Right renal pelvis (tissue), 4 donors: ENCODE data around the gene USP12. TPM values are rescaled to one million over a fixed set of nuclear protein-coding genes. Genes with fewer than 3 reads are reported as not detected.

Source experiments
- DNase-seq, 4 donors: peaks; one replicate each; pipeline ENCODE4 v3.0.0-alpha.2; 2013; ENCODE audit warnings: low read depth in 4 of 4, low spot score in 3 of 4, missing footprints in 1 of 4
- polyA plus RNA-seq, 4 donors: library from polyadenylated mRNA; unstranded; fragments of 120-200 nt; gene quantifications; one replicate each; pipeline ENCODE4 v1.2.1, GENCODE V29; 2013; ENCODE audit not compliant: insufficient read length in 4 of 4

Gene USP12
- polyA plus RNA-seq, 4 donors: 29.6 to 40.8 (median 38.9) TPM

DNA sequence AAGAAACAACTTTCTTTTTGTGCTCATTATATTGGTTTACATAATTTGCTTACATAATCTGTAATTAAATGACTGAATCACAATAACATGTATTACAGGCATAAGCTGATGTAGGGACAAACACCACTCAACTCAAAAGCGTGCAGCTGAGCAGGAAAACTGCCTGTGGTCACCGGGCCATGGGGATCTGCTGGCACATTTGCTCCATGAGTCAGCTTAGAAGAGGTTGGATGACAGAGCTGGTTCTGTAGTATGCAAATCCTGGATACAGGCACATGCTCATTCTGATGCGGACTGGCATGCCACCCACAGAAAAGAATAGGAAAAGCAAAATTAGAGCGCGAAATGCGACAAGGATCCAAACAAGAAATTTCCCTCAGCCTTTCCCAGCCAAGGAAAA is 128.6 kb downstream of the USP12 start:
- DNase-seq: no peak

- no peak for DNase-seq
Measured at GRCh38 chr13:27041341-27041740, 130.3 kb downstream of the USP12 start.

DNA sequence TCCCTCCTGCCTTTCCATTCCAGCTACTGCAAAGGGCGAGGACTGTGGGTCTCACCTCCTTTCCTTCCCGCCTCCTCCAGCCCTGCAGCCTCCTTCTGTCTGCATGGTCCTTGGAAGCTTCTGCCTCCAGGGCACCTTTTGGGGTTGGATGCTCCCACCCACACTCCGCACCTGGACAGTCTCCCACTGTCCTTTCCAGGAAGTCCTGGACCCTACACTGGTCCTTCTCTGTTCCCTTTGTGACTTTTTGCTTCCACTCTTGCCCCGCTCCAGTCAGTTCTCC is 130.8 kb downstream of the USP12 start:
- DNase-seq: no peak

DNA sequence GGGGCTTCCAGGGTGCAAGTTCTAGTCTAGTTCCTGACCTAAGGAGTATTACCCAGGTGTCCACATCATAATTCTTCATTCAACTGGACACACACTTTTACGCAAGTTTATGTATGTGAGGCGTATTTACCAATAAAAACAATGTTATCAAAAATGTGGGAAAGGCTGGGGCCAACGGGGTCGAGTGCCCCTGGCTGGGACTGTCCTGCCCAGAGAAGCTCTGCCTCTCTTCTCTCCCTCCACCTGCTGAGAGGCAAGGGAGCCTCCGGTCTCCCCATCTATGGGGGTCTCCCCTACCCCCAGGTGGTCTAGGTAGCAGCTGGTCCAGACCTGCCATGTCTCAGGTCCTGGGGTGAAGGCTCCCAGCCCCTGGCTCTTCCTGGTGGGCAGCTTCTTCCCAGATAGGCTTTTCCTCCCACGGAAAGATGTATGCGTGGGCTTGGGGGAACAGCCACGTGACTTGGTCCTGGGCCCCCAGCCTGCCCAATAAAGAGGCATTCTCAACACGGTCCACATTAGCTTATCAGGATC is 132.4 kb downstream of the USP12 start:
- DNase-seq: no peak

DNA sequence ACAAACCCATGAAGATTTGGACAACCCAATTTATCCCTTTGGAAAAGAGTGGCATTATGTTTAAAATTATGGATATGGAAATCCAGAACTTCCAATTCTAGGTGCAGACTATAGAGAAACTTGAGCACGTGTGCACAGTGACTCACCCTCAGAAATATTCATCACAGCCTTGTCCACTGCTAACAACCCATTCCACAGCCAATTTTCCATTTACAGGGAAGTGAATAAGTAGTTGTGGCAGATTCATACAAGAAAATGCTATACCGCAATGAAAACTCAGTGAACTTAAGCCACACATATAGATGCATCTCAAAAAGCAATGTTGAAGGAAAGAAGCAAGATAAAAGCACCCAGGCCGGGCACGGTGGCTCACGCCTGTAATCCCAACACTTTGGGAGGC is 133.3 kb downstream of the USP12 start:
- DNase-seq: no peak

GRCh38 chr13:27037571-27037970 is 134.0 kb downstream of the USP12 start:
- DNase-seq: no peak

GRCh38 chr13:27037171-27037570 is 134.4 kb downstream of the USP12 start:
- DNase-seq: no peak

- DNase-seq: no peak
Measured at GRCh38 chr13:27036236-27036981, 135.2 kb downstream of the USP12 start.

DNA sequence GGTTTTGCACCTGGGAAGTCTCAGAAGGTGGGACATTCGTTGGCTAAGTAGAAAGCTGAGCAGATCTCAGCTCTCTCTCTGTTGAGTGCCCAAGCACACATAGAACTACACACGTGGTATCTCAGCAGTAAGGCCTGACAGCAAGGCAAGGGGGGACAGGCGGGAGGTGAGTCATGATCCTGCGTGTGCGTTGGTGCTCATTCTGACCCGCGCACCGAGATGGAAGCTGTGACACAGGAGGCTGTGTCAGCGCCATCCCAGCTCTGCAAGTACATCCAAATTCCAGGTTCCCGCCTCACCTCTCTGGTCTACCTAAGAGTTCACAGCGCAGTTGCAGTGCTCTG is 135.7 kb downstream of the USP12 start:
- DNase-seq: no peak

- no peak for DNase-seq
Measured at GRCh38 chr13:27034678-27035111, 136.9 kb downstream of the USP12 start.

GRCh38 chr13:27028683-27029480 is 142.7 kb downstream of the USP12 start:
- DNase-seq: no peak

DNA sequence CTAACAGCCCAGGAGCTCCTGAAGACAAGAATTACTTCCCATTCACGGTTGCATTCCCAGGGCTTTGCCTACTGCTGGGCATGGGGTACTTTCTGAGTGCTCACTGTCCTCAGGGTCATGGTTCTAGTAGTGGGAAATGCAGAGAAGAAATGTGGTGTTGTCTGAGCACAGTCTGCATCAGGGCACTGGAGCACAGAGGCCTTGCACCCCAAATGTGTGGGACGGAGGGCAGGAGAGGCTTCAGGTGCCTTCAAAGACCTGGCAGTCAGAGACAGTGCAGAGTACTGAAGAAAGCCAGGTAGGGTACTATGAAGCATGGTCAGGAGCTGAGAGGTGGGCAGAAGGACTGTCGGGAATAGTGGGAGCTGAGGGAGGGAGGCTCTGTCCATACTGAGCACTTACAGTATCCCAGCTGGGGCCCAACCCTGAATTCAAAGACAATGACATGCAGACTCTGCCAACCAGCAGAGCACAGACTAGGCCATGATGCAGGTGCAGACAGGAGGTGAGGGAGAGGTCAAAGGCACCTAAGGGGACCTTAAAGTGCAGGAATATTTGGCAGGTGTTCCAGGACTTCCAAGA is 144.4 kb downstream of the USP12 start:
- no peak for DNase-seq

GRCh38 chr13:27026396-27026795 is 145.2 kb downstream of the USP12 start:
- DNase-seq: no peak

- no peak for DNase-seq
Measured at GRCh38 chr13:27024776-27025492, 146.7 kb downstream of the USP12 start.

DNA sequence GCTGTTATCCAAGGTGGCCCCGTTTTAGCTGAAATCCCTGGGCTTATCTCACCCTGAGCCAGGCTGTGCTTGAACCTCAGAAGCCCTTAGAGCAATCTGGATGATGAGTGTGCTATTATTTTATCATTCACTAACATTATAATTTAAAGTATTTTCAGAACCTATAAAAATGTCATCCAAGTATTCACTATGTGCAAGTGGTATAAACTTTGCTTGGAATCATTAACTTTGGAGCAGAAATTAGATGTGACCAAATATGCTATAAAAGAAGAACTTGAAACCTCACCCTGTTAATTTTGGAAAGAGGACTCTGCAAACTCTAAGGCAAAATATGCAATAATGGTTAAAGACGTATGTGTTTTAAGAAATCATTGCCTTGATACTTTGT is 147.5 kb downstream of the USP12 start:
- no peak for DNase-seq

GRCh38 chr13:27023385-27024073 is 148.1 kb downstream of the USP12 start:
- no peak for DNase-seq

DNA sequence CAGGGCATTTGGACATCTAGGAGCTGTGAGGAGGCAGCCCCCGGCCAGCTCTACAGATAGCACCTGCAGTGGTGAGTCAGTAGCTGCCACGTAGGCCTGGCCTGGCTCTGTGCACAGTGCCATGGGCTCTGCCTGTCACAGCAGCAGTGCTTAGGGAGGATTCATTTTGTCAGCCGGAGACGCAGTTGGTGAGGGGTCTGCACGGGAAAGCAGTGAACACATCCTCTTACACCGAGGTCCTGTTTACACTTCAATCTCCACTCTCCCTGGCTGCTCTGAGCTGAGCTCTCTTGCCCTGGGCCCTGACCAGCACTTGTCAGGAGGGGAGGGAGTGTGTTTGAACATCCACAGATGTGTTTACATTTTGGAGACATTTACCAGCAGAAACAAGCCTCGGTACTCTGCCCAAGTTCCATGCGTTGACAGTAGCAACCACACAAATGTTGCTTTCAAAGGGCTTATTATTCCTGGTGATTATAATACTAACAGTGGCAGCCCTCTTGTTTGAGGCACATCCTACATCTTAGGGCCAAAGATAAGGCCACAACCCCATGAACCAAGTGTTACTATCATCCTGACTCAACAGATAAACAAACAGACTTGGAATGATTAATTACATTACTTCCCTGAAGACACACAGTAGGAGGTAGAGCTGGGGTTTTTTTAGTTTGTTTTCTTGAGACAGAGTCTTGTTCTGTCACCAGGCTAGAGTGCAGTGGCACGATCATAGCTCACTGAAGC is 148.9 kb downstream of the USP12 start:
- DNase-seq: no peak

GRCh38 chr13:27020415-27020814 is 151.2 kb downstream of the USP12 start:
- DNase-seq: no peak

GRCh38 chr13:27018882-27019281 is 152.7 kb downstream of the USP12 start:
- DNase-seq: no peak

GRCh38 chr13:27018344-27018861 is 153.2 kb downstream of the USP12 start:
- DNase-seq: no peak
